LNCAP (cell line): ENCODE results near the gene SLC43A1.

ENCODE experiments used
- TF ChIP-seq, protein P1 (sequence below): fragments of 450-650 bp; IDR thresholded peaks from 2 replicates; pipeline ENCODE4 v1.5.1; 2017; ENCODE audit warnings: mild to moderate bottlenecking

Gene SLC43A1

GRCh38 chr11:57484141-57484710, 31.3 kb downstream of the SLC43A1 start:
- TF ChIP-seq, protein P1, sequence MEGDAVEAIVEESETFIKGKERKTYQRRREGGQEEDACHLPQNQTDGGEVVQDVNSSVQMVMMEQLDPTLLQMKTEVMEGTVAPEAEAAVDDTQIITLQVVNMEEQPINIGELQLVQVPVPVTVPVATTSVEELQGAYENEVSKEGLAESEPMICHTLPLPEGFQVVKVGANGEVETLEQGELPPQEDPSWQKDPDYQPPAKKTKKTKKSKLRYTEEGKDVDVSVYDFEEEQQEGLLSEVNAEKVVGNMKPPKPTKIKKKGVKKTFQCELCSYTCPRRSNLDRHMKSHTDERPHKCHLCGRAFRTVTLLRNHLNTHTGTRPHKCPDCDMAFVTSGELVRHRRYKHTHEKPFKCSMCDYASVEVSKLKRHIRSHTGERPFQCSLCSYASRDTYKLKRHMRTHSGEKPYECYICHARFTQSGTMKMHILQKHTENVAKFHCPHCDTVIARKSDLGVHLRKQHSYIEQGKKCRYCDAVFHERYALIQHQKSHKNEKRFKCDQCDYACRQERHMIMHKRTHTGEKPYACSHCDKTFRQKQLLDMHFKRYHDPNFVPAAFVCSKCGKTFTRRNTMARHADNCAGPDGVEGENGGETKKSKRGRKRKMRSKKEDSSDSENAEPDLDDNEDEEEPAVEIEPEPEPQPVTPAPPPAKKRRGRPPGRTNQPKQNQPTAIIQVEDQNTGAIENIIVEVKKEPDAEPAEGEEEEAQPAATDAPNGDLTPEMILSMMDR, result no peak

GRCh38 chr11:57483562-57483918, 32.0 kb downstream of the SLC43A1 start:
- TF ChIP-seq, protein P1, result no peak

DNA sequence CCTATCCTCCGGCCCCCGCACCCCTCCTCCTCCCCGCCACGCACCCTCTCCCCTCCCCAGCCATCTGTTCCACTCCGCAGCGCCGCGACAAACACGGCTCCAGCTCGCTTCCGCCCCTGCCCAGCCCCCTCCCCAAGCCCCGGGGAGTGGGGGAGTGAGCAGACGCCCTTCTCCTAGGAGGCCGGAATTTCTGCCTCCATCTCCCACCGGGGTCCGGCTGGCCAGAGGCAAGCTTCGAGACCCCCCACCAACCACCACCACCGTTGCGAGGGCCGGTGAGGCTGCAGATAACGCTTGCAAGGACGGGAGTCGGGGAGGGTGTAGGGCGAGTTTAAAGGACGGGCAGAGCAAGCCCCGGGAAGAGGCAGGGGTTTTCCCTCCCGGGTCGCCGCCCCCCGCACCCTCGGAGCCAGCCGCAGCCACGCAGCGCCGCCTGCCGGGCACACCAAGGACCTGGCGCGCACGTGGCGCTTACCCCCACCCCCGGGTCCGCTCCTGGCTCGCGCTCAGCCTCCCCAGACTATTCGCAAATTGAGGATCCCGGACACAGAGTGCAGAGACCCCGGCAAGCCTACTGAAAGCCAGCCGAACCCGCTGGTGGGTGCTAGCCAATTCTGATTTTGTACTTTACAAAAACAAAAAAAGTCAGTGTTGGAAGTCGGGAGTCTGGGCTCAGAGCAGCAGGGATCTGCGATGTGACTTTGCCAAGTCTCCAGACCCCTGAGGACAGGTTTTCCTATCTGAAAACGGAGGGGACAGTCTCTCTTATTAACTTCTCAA, 32.5 kb downstream of the SLC43A1 start:
- TF ChIP-seq, protein P1, result no peak

DNA sequence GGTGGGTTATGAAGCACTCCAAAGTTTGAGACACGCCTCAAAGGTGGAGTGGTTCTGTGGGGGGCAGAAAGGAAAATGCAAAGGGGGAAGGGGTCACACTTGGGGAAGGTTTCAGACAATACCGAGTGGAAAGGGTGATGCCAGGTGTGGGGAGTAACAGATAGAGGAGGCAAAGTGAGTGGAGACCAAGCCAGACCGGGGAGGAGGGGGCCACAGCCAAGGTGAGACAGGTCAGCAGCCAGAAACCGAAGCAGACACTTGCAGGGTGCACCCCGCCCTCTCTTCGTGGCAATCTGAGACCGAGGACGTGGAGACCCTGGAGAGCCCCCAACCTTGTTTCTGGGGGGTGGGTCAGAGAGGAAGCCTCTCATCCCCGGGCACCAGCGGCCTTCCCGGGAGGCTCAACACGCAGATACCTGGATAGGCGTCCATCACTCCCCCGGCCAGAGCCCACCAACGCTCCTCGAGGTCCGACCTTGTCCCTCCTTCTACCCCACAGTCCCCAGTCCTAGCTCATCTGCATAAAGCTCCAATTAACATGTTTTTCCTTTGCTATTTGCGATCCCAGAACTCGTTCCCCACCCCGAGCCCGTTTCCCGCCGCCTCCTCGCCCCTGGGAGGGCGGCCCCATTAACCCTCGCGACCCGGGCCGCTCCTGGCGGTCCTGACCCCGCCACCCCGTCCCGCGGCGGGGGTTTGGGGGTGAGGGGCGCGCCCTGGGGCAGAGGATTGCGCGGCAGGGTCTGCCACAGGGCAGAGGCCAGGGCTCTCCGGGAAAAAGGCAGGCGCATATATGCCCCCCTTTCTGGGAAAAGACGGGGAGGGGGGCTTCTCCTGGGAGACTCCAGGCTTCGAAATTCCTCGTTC, 33.4 kb downstream of the SLC43A1 start:
- TF ChIP-seq, protein P1, result no peak

DNA sequence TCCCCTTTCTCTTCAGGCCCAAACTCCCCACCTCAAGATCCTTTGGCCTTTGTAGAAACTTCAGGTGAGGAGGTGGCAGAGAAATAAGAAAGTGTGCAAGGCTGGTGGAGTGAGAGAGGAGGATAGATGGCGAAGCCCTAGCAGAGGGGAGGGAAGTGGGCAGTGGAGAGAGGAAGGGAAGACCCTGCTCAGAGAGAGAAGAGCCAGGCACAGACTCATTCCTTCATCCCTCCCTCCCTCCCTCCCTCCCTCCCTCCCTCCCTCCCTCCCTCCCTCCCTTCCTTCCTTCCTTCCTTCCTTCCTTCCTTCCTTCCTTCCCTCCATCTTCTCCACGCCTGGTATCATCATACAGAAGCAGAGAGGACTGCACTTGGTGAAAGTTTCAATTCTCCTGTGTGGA, 34.2 kb downstream of the SLC43A1 start:
- TF ChIP-seq, protein P1, result no peak

DNA sequence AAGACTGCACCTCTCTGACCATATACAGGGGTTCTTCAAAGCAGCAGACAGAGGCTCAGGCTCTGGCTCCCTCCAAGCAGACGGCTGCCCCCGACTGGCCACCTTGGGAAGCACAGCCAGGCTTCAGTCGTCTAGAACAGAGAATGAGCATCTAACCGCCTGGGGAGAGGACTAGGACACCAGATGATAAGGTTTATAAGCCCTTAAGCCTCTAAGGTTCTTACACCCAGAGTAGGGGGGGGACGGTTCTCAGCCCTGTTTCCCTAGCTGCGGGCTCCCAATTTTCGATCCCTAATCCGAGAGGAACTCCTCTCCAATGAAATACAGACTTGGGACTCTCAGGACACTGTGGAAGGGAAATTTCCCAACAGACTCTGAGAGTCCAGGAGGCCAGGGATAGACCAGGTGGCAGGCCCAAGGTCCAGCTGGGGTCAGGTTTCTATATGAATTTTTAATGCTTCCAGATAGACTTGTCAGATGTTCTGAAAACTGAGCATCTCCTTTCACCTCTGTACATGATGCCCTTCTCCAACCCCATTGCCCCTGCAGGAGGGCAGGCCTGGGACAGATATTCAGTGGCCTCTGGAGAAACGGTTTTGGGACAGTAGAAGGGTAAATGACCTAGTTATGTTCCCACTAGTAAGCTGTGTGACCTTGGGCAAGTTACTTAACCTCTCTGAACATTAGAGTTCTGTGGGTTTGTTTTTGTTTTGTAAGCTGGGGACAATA, 34.9 kb downstream of the SLC43A1 start:
- TF ChIP-seq, protein P1, result peak; percentile 74

DNA sequence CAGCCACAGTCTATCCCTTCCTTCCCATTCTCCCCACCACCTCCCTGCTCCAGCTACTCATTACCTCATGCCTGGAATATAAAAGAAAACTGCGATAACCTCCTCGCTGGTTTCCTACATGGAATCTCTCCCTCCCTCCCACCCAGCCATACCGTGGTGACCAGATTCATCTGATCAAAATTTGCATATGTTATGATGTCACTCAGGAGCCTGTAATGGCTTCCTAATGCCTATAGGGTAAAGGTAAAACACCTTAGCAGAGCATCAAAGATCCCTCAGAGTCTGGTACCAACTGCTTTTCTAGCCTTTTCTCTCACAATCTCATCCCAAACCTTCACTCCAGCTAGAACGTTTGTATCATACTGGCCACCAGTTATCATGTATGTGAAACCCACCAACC, 35.6 kb downstream of the SLC43A1 start:
- TF ChIP-seq, protein P1, result no peak
